GM19193 (cell line): Measurements from ENCODE around the gene ARL6IP4.
A peak's percentile ranks its signal among the peaks of the same experiment; 100 is the strongest.

Experiments
- POLR2A ChIP-seq: IDR thresholded peaks from 4 replicates; pipeline ENCODE4 v1.6.1; 2011; ENCODE audit not compliant: insufficient read depth, insufficient read length; ENCODE audit errors: extremely low read depth

The ARL6IP4 gene

DNA sequence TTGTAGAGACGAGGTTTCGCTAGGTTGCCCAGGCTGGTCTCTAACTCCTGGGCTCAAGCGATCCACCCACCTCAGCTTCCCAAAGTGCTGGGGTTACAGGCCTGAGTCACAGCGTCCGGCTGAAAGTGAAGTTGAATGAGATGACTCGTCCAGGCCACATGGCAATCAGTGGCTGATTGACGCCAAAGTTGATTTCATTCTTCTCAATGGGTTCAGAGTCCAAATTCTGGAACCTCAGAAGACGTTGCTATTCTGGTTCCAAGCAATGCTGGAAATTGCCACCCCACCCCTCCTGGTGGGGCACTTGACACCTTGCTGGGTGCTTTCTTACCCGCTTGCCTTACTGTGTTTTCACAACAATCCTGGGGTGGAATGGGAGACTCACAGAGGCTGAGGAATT is 29.1 kb upstream of the ARL6IP4 start:
- TF ChIP-seq POLR2A, result no peak

DNA sequence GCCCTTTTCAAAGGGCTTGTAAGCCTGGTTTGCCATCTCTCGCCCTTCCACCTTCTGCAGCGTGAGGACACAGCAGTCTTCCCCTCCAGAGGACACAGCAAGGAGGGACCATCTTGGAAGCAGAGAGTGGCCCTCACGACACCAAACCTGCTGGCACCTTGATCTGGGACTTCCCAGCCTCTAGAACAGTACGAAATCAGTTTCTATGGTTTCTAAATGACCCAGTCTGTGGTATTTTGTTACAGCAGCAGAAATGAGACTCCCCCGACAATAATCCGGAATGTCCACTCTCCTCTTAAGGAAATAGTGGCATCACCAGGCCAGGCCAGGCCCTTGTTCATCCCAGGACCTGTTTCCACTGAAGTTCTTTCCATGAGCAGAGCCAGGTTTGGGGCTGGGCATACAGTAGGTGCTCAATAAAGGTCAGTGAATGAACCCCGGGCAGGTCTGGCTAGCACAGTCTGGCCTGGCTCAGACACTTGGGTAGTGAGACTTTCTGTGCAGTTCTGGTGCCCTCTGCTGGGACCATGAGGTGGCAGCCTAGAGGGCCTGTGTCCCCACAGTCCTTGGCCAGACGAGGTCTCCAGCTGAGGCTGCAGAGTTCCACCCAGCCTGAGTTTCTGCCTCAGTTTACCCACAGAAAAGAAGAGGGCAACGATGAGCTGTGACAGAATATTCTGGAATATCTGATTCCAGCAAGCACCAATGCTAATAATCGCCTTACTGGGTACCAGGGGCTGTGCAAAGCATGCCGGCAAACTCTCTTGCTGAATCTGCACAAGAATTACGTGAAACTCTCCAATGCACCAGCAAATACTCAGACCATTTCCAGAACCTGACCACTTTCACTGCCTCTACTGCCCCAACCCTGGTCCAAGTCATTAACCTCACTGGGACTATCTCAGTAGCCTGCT is 28.2 kb upstream of the ARL6IP4 start:
- TF ChIP-seq POLR2A, result no peak

DNA sequence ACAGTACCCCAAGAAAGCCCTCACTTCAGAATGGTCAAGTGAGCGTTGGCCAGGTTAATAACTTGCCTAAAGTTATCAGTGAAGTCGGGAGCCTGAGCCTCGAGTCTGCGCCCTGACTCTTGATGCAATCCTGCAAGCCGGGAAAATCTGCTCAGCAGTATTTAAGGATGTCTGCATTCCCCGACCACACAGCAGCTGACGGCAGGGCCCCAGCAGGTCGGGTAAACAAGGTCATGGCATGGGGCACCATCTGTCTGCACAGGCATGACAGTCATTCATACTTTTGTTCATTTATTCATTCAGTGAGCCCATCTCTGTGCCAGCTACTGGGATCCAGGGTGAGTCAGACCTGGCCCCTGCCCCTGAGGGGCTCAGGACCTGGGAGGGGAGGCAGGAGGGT is 25.3 kb upstream of the ARL6IP4 start:
- no peak for TF ChIP-seq POLR2A

DNA sequence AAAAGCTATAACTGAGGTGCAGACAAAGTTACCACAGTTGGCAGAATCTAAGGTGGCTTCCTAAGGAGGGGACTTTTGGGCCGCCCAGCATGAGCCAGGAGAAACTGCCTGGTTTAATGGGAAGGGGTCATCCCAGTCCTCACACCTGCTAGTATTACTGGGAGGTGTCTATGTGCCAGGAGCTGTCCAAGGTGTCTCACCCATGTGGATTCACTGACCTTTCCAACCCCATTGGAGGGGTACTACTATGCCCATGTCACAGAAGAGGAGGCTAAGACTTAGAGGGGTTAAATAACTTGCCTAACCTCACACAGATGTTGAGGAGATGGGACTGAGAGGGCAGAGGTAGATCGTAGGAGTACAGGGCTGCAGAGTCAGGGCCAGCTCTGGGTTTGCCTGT is 24.4 kb upstream of the ARL6IP4 start:
- TF ChIP-seq POLR2A, result no peak

DNA sequence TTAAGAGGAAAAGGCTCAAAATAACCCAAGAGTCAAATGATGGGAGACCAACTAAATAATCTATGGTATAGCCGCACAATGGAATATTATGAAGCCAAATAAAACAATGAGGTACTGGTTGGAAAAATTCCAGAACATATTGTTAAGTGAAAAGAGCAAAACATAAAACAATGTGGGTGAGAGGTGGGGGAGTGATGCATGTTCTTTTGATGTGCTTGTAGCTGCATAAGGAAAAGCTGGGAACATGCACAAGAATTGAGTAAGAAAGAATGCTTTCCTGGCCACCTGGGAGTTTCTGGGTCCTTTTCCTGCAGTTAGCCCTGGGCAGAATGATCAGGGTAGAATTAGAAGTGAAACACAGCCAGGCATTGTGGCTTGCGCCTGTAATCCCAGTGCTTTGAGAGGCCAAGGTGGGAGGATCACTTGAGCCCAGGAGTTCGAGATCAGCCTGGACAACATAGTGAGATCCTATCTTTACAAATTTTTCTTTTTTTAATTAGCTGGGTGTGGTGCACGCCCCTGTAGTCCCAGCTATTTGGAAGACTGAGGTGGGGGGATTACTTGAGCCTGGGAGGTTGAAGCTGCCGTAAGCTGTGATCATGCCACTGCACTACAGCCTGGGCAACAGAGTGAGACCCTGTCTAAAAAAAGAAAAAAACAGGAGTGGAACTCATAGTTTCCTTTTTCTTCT is 22.1 kb upstream of the ARL6IP4 start:
- no peak for TF ChIP-seq POLR2A

DNA sequence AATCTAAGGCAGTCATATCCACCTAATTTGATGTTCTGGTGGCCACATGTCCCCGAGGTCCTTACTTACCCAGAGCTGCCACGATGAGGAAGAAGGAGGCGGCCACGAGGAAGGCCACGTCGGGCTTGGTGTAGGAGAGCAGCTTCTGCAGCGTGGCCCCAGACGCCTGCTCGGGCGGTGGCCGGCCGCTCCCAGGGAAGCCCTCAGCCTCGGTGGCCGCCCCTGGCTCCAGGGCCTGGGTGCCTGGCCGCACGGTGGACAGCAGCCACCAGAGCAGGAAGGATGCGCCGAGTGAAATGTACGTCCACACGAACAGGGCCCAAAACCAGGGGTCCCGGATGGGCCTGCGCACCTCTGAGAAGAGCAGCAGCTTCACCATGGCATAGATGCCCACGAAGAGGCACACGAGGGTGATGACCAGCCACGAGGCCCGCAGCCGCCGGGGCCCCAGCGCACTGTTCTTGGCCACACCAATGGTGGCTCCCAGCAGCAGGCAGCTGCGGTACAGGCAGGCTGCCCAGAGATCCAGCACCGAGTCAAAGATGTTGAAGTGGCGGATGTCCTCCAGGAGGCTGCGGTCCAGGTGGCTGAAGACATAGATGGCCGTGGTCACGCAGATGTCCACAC is 20.8 kb upstream of the ARL6IP4 start:
- no peak for TF ChIP-seq POLR2A

DNA sequence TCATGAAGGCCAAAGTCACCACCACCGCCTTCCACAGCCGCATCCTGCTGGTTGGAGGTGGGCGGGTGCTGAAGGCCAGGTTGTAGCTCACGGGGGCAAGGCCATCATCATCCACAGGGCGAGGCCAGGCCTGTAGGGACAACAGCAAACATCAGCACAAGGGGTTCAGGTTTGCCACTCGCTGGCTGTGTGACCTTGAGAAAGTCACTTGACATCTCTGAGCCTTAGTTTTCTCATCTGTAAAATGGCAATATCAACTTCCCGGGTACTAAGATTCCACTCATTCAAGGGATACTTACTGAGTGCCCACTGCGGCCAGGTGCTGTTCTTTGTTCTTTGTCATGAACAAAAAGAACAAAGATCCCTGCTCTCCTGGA is 20.3 kb upstream of the ARL6IP4 start:
- TF ChIP-seq POLR2A, result no peak

DNA sequence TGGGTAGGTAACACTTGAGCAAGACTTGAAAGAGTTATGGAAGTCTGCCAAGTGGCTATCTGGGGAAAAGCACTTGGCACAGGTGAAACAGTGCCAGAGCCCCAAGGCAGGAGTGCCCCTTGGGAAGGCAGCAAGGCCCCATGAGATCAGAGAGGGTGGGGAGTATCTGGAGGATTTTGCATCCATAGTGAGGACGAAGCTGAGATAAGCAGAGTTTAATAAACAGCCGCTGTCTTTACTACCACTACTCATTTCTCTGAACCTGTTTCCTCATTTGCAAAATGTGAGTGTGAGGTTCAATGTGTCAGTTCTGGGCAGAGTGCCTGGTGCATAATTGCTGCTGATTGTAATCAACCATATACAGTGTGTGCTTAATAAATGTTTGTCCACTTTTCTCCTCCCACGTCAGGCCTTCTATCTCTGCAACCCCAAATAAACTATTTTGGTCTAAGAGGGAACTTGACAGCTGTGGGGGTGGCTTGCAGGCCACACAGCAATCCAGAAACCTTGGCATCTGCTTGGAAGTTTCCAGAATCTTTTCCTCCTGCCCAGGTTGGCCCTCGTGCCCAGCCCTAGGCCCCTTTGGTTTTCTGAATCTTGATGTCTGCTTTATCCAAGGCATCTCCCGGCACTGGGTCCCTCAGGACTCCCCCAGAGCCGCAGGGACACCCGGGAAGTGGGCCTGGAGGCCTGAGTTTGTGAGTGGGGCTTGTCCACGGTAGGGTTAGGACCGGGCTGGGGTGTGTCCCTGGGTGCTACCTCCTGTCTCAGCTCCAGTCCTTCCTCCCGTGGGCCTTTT is 18.8 kb upstream of the ARL6IP4 start:
- no peak for TF ChIP-seq POLR2A

DNA sequence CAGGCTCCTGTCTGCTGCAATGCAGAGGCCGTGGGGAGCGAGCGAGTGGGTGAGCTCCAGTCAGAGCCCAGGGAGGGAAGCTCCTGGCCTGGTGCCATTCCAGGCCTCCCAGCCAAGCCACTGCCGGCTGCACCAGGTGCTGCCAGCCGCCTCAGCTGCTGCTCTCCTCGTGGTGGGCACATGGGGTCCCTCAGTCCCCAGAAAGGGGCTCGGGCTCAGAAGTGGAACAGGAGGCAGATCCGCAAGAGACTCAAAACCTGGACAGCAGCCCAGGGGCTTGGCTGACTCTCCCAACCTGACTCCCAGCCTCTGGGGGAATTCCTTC is 16.6 kb upstream of the ARL6IP4 start:
- TF ChIP-seq POLR2A, result no peak

DNA sequence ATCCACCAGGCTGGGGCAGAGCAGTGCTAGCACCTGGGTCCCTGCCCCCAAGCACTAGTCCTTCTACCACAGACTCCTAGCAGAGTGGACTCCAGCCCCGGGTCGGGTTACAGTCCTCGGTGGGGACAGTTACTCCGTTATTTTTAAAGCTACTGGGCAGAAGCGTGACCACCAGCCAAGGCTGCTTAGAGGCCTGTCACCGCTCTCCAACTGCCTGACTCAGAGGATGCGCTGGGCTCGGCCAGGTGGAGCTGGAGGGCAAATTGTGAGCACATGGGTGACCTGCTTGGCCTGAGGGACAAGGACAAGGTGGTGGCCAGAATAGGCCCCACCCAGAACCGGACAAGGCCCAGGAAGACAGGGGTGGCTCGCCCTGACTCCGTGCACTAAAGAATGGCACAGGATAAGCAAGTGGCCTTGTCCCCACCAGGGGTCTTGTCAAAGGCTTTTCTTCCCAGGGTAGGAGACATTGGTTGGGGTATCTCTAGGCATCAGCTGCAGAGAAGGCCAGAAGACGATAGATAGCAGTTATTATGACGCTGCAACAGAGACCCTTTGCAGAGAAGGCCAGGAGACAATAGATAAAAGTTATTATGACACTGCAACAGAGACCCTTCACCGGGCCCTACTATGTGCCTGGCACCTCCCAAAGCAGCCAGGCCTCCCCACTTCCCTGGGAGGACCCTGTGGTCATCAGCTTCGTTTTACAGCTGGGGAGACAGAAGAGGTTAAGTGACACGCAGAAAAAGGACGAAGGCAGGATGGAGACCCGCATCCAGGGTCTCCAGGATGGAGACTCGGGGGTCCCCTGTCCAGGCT is 15.8 kb upstream of the ARL6IP4 start:
- TF ChIP-seq POLR2A, result no peak

DNA sequence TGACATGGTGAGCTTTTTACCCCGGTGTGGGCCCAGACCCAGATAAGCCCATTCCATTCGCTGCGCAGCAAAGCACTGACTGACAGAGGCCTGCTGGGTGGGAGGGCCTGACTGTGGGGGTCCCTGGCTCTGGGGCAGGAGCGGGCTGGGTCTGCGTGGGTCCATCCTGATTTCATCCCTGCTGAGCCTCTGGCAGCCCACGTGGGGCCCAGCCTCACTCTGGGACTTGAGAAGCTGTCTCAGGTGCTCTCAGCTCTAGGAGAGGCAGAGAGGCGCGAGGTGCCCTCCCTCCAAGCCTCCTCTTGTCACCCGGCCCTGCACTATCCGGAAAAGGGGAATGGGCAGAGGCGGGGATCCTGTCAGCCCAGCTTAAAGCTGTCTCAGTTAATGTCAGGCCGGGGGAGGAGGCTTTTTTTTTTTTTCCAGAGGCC is 15.1 kb upstream of the ARL6IP4 start:
- no peak for TF ChIP-seq POLR2A

DNA sequence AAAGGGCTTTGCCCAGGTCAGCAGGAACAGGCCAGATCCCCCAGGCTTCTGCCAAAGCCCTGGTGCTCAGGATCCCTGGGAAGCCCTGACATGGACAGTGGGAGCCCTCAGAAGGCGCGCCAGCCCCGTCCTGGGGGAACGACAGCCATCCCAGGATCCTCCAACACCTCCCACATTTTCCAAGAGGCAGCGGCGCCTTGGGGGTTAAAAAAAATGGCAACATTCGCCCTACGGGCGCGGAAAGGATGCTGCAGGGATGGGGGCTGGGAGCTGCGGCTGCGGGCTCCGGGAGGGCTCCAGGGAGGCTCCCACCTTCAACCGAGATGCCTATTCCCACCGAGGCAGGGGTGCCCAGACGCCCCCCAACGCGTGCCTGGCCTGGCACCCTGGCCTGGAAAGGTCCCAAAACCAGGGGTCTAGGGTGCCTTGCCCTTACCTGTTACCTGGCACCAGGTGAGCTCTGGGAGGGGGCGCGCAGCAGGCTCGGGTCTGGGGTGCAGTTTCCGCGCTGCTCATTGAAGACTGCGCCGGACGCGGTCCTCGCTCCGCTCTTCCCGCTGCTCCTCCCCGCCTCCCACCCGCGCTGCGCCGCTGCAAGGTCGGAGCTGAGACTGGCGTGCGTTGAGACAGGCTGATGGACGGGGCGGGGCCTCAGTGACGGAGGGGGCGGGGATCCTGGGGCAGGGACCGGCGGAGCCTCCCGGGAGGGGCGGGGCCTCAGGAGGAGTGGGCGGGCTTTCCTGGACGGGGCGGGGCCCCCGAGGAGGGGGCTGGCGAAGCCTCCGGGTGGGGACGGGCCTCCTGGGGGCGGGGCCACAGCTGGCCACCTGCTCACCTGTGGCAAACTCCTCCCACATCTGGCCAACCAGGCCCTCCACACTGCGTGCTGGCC is 14.4 kb upstream of the ARL6IP4 start, which contains the start of gene ABCB9:
Gene ABCB9 (minus strand): TSS at position 613 of the 892 bp plus-strand sequence. CDS start 6,228 bp downstream, outside the sequence.
- TF ChIP-seq POLR2A, result peak; percentile 33
